GM12875 (cell line): ENCODE results near the gene VPS45.

Source experiments
- H3K4me3 ChIP-seq: one replicate; pipeline ENCODE4 v1.5.1; 2011; ENCODE audit warnings: low read depth, low read length, control low read depth
- CTCF ChIP-seq: IDR thresholded peaks from 2 replicates; pipeline ENCODE4 v1.5.1; 2011; ENCODE audit warnings: low read depth, mild to moderate bottlenecking, control low read depth, inconsistent platforms, low read length, moderate library complexity, borderline replicate concordance; ENCODE audit not compliant: insufficient read depth

The VPS45 gene

GRCh38 chr1:150164224-150164623 lies 96.6 kb downstream of the VPS45 start:
- no peak for TF ChIP-seq CTCF
- no peak overlapping the region for H3K4me3 ChIP-seq

- no peak overlapping the region for H3K4me3 ChIP-seq
- TF ChIP-seq CTCF, result no peak
Measured at GRCh38 chr1:150164779-150165178, 97.2 kb downstream of the VPS45 start.

GRCh38 chr1:150165622-150166612 lies 98.3 kb downstream of the VPS45 start:
- H3K4me3 ChIP-seq, result peak overlapping the region; percentile 29
- TF ChIP-seq CTCF, result peak; percentile 80

GRCh38 chr1:150168960-150169601 lies 101.5 kb downstream of the VPS45 start:
- H3K4me3 ChIP-seq, result no peak overlapping the region
- TF ChIP-seq CTCF, result peak; percentile 76

- TF ChIP-seq CTCF, result no peak
- H3K4me3 ChIP-seq, result no peak overlapping the region
Measured at GRCh38 chr1:150171801-150172200, 104.2 kb downstream of the VPS45 start.

- no peak for TF ChIP-seq CTCF
Measured at GRCh38 chr1:150173141-150173585, 105.6 kb downstream of the VPS45 start.

More at GRCh38 chr1:150173141-150173585, 105.6 kb downstream of the VPS45 start:
- H3K4me3 ChIP-seq, result no peak overlapping the region
